Parathyroid adenoma (tissue), 2 donors: ENCODE data around the gene ABCC1.

Source experiments
- H2AFZ ChIP-seq: fragments of 300-600 bp; sonication (generic); one replicate; pipeline ENCODE4 v1.7.0; 2017; ENCODE audit warnings: antibody characterized with exemption, mild to moderate bottlenecking
- H3K27ac ChIP-seq: fragments of 300-600 bp; sonication (generic); one replicate; pipeline ENCODE4 v1.7.0; 2017
- H3K27me3 ChIP-seq: fragments of 300-600 bp; sonication (generic); one replicate; pipeline ENCODE4 v1.7.0; 2017; ENCODE audit warnings: low read length; ENCODE audit not compliant: control insufficient read depth, insufficient read depth
- H3K36me3 ChIP-seq: fragments of 300-600 bp; sonication (generic); one replicate; pipeline ENCODE4 v1.7.0; 2017; ENCODE audit warnings: low read length; ENCODE audit not compliant: control insufficient read depth, insufficient read depth
- H3K4me1 ChIP-seq: fragments of 300-600 bp; sonication (generic); one replicate; pipeline ENCODE4 v1.7.0; 2017; ENCODE audit warnings: control low read depth
- H3K4me2 ChIP-seq: fragments of 300-600 bp; sonication (generic); one replicate; pipeline ENCODE4 v1.7.0; 2017; ENCODE audit warnings: low read length
- H3K4me3 ChIP-seq: fragments of 300-600 bp; sonication (generic); one replicate; pipeline ENCODE4 v1.7.0; 2017; ENCODE audit warnings: low read depth, low read length
- H3K79me2 ChIP-seq: fragments of 300-600 bp; sonication (generic); one replicate; pipeline ENCODE4 v1.7.0; 2017; ENCODE audit warnings: control low read depth
- H3K9ac ChIP-seq: fragments of 300-600 bp; sonication (generic); one replicate; pipeline ENCODE4 v1.7.0; 2017; ENCODE audit warnings: mild to moderate bottlenecking
- H3K9me3 ChIP-seq: fragments of 300-600 bp; sonication (generic); one replicate; pipeline ENCODE4 v1.7.0; 2017; ENCODE audit warnings: low read length; ENCODE audit not compliant: control insufficient read depth
- TF ChIP-seq, protein P1 (sequence below): fragments of 300-600 bp; sonication (generic); IDR thresholded peaks from one replicate; pipeline ENCODE4 v1.7.0; 2017; ENCODE audit warnings: antibody characterized with exemption, mild to moderate bottlenecking
- donor health status: primary hyperparathyroidism.

The ABCC1 gene

DNA sequence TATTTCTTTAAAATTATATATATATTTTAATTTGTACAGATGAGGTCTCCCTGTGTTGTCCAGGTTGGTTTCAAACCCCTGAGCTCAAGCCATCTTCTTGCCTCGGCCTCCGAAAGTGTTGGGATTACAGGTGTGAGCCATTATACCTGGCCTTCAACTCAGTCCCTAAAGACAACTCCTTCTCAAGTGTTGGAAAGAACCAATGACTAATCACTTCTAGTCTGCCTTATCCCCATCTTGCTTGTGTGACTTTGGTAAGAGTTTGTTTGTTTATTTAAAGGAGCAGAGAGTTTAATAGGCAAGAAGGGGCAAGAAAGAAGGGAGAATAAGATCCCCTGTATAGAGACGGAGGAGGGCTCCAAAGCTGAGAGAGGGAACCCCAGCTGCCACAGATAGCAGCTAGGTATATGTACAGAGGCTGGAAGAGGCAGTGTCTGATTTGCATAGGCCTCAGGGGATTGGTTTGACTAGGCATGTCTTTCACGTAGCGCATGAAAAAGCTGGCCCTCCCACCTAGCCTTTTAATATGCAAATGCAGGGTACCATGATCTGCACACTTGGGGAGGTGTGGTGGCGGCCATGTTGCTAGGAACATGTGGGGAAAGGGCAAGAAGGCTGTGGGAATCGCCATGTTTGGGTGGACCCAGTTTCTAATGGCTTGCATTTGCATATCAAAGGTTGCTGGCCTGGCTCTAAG is 21.5 kb downstream of the ABCC1 start:
- no peak overlapping the region for H3K4me2 ChIP-seq
- H3K9me3 ChIP-seq, result no peaks in the 10 kb centered on the region
- peaks cover 13% of the 10 kb centered on the region for H3K4me1 ChIP-seq
- no peaks in the 10 kb centered on the region for H3K27me3 ChIP-seq
- H3K4me3 ChIP-seq, result no peak overlapping the region
- H2AFZ ChIP-seq, result no peak overlapping the region
- H3K79me2 ChIP-seq, result no peaks in the 10 kb centered on the region
- H3K9ac ChIP-seq, result no peak overlapping the region
- TF ChIP-seq, protein P1, sequence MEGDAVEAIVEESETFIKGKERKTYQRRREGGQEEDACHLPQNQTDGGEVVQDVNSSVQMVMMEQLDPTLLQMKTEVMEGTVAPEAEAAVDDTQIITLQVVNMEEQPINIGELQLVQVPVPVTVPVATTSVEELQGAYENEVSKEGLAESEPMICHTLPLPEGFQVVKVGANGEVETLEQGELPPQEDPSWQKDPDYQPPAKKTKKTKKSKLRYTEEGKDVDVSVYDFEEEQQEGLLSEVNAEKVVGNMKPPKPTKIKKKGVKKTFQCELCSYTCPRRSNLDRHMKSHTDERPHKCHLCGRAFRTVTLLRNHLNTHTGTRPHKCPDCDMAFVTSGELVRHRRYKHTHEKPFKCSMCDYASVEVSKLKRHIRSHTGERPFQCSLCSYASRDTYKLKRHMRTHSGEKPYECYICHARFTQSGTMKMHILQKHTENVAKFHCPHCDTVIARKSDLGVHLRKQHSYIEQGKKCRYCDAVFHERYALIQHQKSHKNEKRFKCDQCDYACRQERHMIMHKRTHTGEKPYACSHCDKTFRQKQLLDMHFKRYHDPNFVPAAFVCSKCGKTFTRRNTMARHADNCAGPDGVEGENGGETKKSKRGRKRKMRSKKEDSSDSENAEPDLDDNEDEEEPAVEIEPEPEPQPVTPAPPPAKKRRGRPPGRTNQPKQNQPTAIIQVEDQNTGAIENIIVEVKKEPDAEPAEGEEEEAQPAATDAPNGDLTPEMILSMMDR, result no peak
- no peak overlapping the region for H3K27ac ChIP-seq
- no peaks in the 10 kb centered on the region for H3K36me3 ChIP-seq

DNA sequence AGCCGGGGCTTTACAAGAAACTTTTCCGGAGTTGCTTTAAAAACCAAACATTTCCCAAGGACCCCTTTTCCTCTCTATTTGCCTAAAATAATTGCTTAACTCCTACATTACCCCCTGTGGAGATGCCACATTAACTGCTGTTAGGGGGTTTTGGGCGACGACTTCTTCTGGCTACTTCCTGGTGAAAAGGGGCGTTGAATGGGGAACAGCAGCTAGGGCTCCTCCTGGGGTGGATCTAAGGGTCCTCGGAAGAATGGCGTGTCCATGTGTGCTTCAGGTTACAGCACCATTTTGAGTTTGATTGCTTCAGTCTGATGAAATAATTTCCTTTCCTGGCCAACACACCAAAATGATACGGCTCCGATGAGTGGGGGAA is 22.0 kb downstream of the ABCC1 start:
- H2AFZ ChIP-seq, result no peak overlapping the region
- H3K9ac ChIP-seq, result no peak overlapping the region
- no peaks in the 10 kb centered on the region for H3K9me3 ChIP-seq
- H3K4me3 ChIP-seq, result no peak overlapping the region
- H3K27me3 ChIP-seq, result no peaks in the 10 kb centered on the region
- H3K4me2 ChIP-seq, result no peak overlapping the region
- no peak overlapping the region for H3K27ac ChIP-seq
- H3K4me1 ChIP-seq, result peaks cover 11% of the 10 kb centered on the region
- no peaks in the 10 kb centered on the region for H3K79me2 ChIP-seq
- TF ChIP-seq, protein P1, result no peak
- H3K36me3 ChIP-seq, result no peaks in the 10 kb centered on the region

DNA sequence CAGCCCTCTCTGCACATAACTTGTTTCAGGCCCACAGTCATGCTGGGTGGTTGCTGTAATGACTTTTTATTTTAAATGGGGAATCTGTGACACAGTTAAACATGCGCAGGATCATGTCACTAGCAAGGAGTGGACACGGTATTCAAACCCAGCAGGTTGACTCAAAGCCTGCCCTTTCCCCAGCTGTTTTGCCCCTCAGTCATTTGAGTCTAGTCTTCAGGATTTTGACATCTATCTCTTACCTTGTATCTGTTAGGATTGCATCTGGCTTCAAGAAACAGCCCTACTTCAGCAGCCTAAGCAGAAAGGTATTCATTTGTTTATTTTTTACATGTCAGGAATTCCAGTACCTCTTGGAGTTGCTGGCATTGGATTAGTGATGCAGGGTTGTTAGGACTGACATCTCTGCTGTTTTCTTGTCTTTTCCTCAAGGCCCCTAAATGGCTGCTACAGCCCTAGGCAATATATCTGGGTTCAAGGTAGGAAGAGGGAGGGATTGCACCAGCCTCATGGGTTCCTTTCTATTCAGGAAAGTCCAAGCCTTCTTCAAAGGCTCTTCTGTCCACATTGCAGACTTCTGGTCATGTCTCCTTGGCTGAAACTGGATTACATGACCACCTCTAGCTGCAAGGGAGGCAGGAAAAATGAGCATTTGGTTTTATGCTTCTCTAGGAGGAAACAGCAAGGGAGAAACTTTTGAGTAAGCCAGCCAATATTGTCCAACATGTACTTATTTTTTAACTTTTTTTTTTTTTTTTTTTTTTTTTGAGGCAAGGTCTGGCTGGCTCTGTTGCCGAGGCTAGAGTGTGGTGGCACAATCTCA is 22.8 kb downstream of the ABCC1 start:
- no peaks in the 10 kb centered on the region for H3K9me3 ChIP-seq
- no peaks in the 10 kb centered on the region for H3K36me3 ChIP-seq
- peaks cover 3% of the 10 kb centered on the region for H3K4me1 ChIP-seq
- no peak overlapping the region for H3K4me2 ChIP-seq
- TF ChIP-seq, protein P1, result no peak
- H3K27ac ChIP-seq, result no peak overlapping the region
- H3K27me3 ChIP-seq, result no peaks in the 10 kb centered on the region
- no peak overlapping the region for H3K4me3 ChIP-seq
- no peaks in the 10 kb centered on the region for H3K79me2 ChIP-seq
- H3K9ac ChIP-seq, result no peak overlapping the region
- no peak overlapping the region for H2AFZ ChIP-seq

DNA sequence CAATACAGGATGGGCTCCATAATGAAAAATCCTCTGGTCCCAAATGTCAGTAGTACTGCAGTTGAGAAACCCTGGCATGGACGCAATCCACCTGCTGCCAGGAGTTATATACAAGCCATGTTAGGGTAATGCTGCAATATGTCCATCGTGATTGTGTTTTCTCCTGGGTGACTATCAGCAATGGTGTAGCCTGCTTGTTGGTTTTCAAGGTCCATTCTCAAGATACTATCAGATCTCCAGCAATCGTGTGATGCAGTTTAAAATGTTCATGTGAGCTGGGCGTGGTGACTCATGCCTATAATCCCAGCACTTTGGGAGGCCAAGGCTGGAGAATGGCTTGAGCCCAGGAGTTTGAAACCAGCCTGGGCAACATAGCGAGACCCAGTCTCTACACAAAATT is 24.0 kb downstream of the ABCC1 start:
- TF ChIP-seq, protein P1, result no peak
- Histone ChIP-seq H3K9ac (no peak overlapping the region), H3K4me3 (no peak overlapping the region), H3K4me2 (no peak overlapping the region), H3K27ac (no peak overlapping the region), H3K79me2 (no peaks in the 10 kb centered on the region), H3K4me1 (no peaks in the 10 kb centered on the region), H3K9me3 (no peaks in the 10 kb centered on the region), H2AFZ (no peak overlapping the region), H3K27me3 (no peaks in the 10 kb centered on the region), H3K36me3 (no peaks in the 10 kb centered on the region)
